K562 (cell line): Measurements from ENCODE around the gene BTF3L4. TPM values are rescaled to one million over a fixed set of nuclear protein-coding genes. Genes with fewer than 3 reads are reported as not detected.

Source experiments
- ATAC-seq: fragments of 200-7000 bp; cut with Tn5 transposase; 3 replicates; pipeline ENCODE4 v1.9.1; 2020; ENCODE audit warnings: moderate library complexity
- Bru-seq: library from RNA; stranded (reverse); fragments of 400-500 nt; gene quantifications from one replicate; lab custom pipeline; 2021; lab: Mats Ljungman, UMichigan
- BruChase-seq, 2 experiments: library from RNA; stranded (reverse); fragments of 400-500 nt; gene quantifications; one replicate each; lab custom pipeline; 2021; lab: Mats Ljungman, UMichigan
- BruUV-seq: library from RNA; stranded (reverse); fragments of 400-500 nt; replicated peaks from 2 replicates; lab custom pipeline; 2021; lab: Mats Ljungman, UMichigan
- CTCF ChIA-PET: fragments of 300-600 bp; formaldehyde crosslinking; extraction: SDS; loops from one replicate; lab custom pipeline; 2021; ENCODE audit warnings: low intra/inter-chr PET ratio; lab: Yijun Ruan, JAX
- POLR2A ChIA-PET: fragments of 300-600, 350-650 bp; sonication (Branson Sonifier 250); formaldehyde crosslinking; extraction: SDS; loops from one replicate; lab custom pipeline; 2021; ENCODE audit warnings: antibody characterized with exemption, inconsistent platforms; lab: Yijun Ruan, JAX
- DNase-seq, 4 experiments: peaks; one replicate each; pipeline versions ENCODE4 v3.0.0 to v3.0.0-alpha.2; 2011 to 2018; ENCODE audit warnings: low spot score in 3 of 4, mixed read lengths in 3 of 4; ENCODE audit errors: extremely low read depth in 1 of 4
- FAIRE-seq: peaks from 2 replicates; lab custom pipeline; 2011; peaks lifted over from hg19 to GRCh38; lab: Jason Lieb, UNC
- H2AFZ ChIP-seq: 2 replicates; pipeline ENCODE4 v1.6.0; 2011; ENCODE audit warnings: low read depth, low read length, control low read depth, inconsistent platforms
- H3K27ac ChIP-seq: fragments of 200-600 bp; 3 replicates; pipeline ENCODE4 v1.8.0; 2011; ENCODE audit warnings: low read depth, mild to moderate bottlenecking, control low read depth, inconsistent platforms, low read length, moderate library complexity, mixed read lengths; ENCODE audit errors: extremely low read depth
- H3K27me3 ChIP-seq, 2 experiments: fragments of 300-600 bp in 1 of 2; 2 replicates in 1 of 2; 3 replicates in 1 of 2; pipeline versions ENCODE4 v1.6.0 to v1.8.0; 2011; ENCODE audit warnings: inconsistent platforms in 2 of 2, low read length in 2 of 2, mild to moderate bottlenecking in 1 of 2, mixed read lengths in 1 of 2, moderate library complexity in 1 of 2; ENCODE audit not compliant: control insufficient read depth in 2 of 2, insufficient read depth in 2 of 2
- H3K36me3 ChIP-seq: fragments of 300-600 bp; 3 replicates; pipeline ENCODE4 v1.8.0; 2011; ENCODE audit warnings: mild to moderate bottlenecking, low read length, inconsistent platforms; ENCODE audit not compliant: control insufficient read depth, insufficient read depth
- H3K4me1 ChIP-seq, 2 experiments: fragments of 200-600 bp in 1 of 2; replicated peaks in 1 of 2; 2 replicates in 1 of 2; 3 replicates in 1 of 2; pipeline versions ENCODE4 v1.5.1 to v1.8.0; 2011; ENCODE audit warnings: inconsistent platforms in 2 of 2, low read length in 2 of 2, mild to moderate bottlenecking in 1 of 2, mixed read lengths in 1 of 2, moderate library complexity in 1 of 2; ENCODE audit not compliant: control insufficient read depth in 2 of 2, insufficient read depth in 2 of 2
- H3K4me2 ChIP-seq: 2 replicates; pipeline ENCODE4 v1.6.1; 2011; ENCODE audit warnings: low read length, control low read depth, inconsistent platforms, mixed read lengths; ENCODE audit not compliant: insufficient read depth
- H3K4me3 ChIP-seq: fragments of 200-600 bp; sonication (generic), shearing (Covaris generic); 2 replicates; pipeline ENCODE4 v1.5.1; 2016; ENCODE audit warnings: control low read depth, inconsistent platforms
- H3K79me2 ChIP-seq: fragments of 200-600 bp; 3 replicates; pipeline ENCODE4 v1.8.0; 2011; ENCODE audit warnings: low read length, inconsistent platforms; ENCODE audit not compliant: control insufficient read depth, insufficient read depth
- H3K9ac ChIP-seq, 2 experiments: 2 replicates each; pipeline versions ENCODE4 v1.6.0 to v1.6.1; 2011; ENCODE audit warnings: low read depth in 2 of 2, low read length in 2 of 2, control low read depth in 1 of 2, inconsistent platforms in 1 of 2, mild to moderate bottlenecking in 1 of 2, mixed read lengths in 1 of 2; ENCODE audit not compliant: insufficient read depth in 1 of 2
- H3K9me1 ChIP-seq: one replicate; pipeline ENCODE4 v1.6.0; 2011; ENCODE audit warnings: inconsistent platforms, mild to moderate bottlenecking, low read length, moderate library complexity; ENCODE audit not compliant: control insufficient read depth, insufficient read depth
- H3K9me3 ChIP-seq: replicated peaks from 2 replicates; pipeline ENCODE4 v1.5.1; 2011; ENCODE audit warnings: low read depth, low read length, inconsistent platforms; ENCODE audit not compliant: control insufficient read depth, insufficient read depth
- H4K20me1 ChIP-seq: replicated peaks from 2 replicates; pipeline ENCODE4 v1.6.1; 2011; ENCODE audit warnings: low read length, inconsistent platforms, mixed read lengths; ENCODE audit not compliant: control insufficient read depth, insufficient read depth
- ATF3 ChIP-seq, 2 experiments: fragments of 450-650 bp in 1 of 2; sonication (generic) in 1 of 2; formaldehyde crosslinking in 1 of 2; IDR thresholded peaks in 1 of 2; conservative IDR thresholded peaks in 1 of 2; 2 replicates each; pipeline versions ENCODE4 v1.6.1 to v1.8.1; 2016 to 2023; ENCODE audit warnings: mild to moderate bottlenecking in 2 of 2, moderate library complexity in 2 of 2, inconsistent platforms in 1 of 2, missing genetic modification reagents in 1 of 2
- EGR1 ChIP-seq: fragments of 450-650 bp; conservative IDR thresholded peaks from 2 replicates; pipeline ENCODE4 v1.6.1; 2017; ENCODE audit warnings: mild to moderate bottlenecking
- ELF4 ChIP-seq: fragments of 450-650 bp; formaldehyde crosslinking; IDR thresholded peaks from 2 replicates; pipeline ENCODE4 v1.4.0; 2022; ENCODE audit warnings: missing genetic modification characterization
- FIP1L1 ChIP-seq: fragments of 200-400 bp; formaldehyde crosslinking; IDR thresholded peaks from 2 replicates; pipeline ENCODE4 v1.6.1; 2018; ENCODE audit warnings: mild to moderate bottlenecking, low read depth, low read length; ENCODE audit not compliant: poor library complexity, severe bottlenecking
- HNRNPL ChIP-seq: fragments of 200-400 bp; formaldehyde crosslinking; IDR thresholded peaks from 2 replicates; pipeline ENCODE4 v1.6.1; 2017; ENCODE audit warnings: low read depth, mild to moderate bottlenecking, low read length
- PHB2 ChIP-seq: fragments of 450-650 bp; IDR thresholded peaks from 2 replicates; pipeline ENCODE4 v1.6.1; 2017; ENCODE audit warnings: low read depth
- SETDB1 ChIP-seq: IDR thresholded peaks from one replicate; pipeline ENCODE4 v1.6.1; 2012; ENCODE audit warnings: low read length, control low read depth, inconsistent platforms
- SMARCC2 ChIP-seq: fragments of 450-650 bp; IDR thresholded peaks from 2 replicates; pipeline ENCODE4 v1.6.1; 2017; ENCODE audit warnings: antibody characterized with exemption, moderate library complexity, mild to moderate bottlenecking, low read depth
- SP1 ChIP-seq: sonication (generic); formaldehyde crosslinking; IDR thresholded peaks from 2 replicates; pipeline ENCODE4 v1.8.1; 2022; ENCODE audit warnings: mild to moderate bottlenecking, missing genetic modification reagents
- STAT5A ChIP-seq: IDR thresholded peaks from 2 replicates; pipeline ENCODE4 v1.6.1; 2012; ENCODE audit warnings: low read length, inconsistent platforms, borderline replicate concordance
- ZBTB8A ChIP-seq: fragments of 450-650 bp; IDR thresholded peaks from 2 replicates; pipeline ENCODE4 v1.6.1; 2018; ENCODE audit warnings: mild to moderate bottlenecking, moderate library complexity; ENCODE audit not compliant: partially characterized antibody
- ZNF311 ChIP-seq: fragments of 250-450 bp; sonication (Bioruptor Pico); IDR thresholded peaks from 2 replicates; pipeline ENCODE4 v1.4.0; 2020; ENCODE audit warnings: mild to moderate bottlenecking, moderate library complexity
- WGBS: fragments of 100-300 bp; shearing (Covaris generic); methylation state at CpG from one replicate; pipeline ENCODE4 v1.1.6; 2016; ENCODE audit warnings: low coverage, mixed read lengths; ENCODE audit not compliant: insufficient coverage; ENCODE audit errors: missing lambda C conversion rate; 5-methylcytosine and 5-hydroxymethylcytosine counted together
- in situ Hi-C: fragments of 300-500 bp; cut with MboI; formaldehyde crosslinking; loops from 4 replicates; pipeline ENCODE4 v1.15.0; 2018; ENCODE audit warnings: inconsistent platforms, mixed read lengths
- intact Hi-C: fragments of 100-400 bp; cut with micrococcal nuclease; formaldehyde crosslinking; loops from 2 replicates; pipeline ENCODE4 v1.14.2; 2022
- long read RNA-seq, 3 experiments: library from polyadenylated mRNA in 2 of 3; library from RNA in 1 of 3; unstranded in 2 of 3; stranded (forward) in 1 of 3; transcript quantifications; one replicate each; pipeline ENCODE4 v2.0.0, GENCODE V29; 2019 to 2022
- polyA minus RNA-seq, 3 experiments: library from RNA; depleted of rRNA, polyadenylated mRNA; stranded (reverse); fragments of >200 nt; gene quantifications; 2 replicates each; pipeline ENCODE4 v1.2.3, GENCODE V29; 2011
- polyA plus RNA-seq, 8 experiments: library from polyadenylated mRNA; depleted of rRNA in 4 of 8; stranded (reverse) in 5 of 8; unstranded in 3 of 8; fragments of >200 nt; fragmentation: Nextera tagmentation in 2 of 8; fragmentation: Illumina TruSeq in 1 of 8; extraction: Ambion mirVana in 2 of 8; extraction: Trizol in 1 of 8; gene quantifications; 2 replicates each; pipeline versions ENCODE4 v1.2.1 to v1.2.3, GENCODE V29; 2011 to 2014; ENCODE audit warnings: inconsistent platforms in 1 of 8, missing spikeins in 1 of 8
- total RNA-seq, 7 experiments: library from RNA; depleted of rRNA in 6 of 7; stranded (reverse); fragments of >200 nt in 6 of 7; fragmentation: Illumina TruSeq in 2 of 7; extraction: Trizol in 2 of 7; gene quantifications; 2 replicates each; pipeline versions ENCODE4 v1.2.1 to v1.2.3, GENCODE V29; 2011 to 2021; ENCODE audit warnings: low replicate concordance in 1 of 7
- TF ChIP-seq, protein P1 (sequence below): fragments of 450-650 bp; formaldehyde crosslinking; IDR thresholded peaks from 2 replicates; pipeline ENCODE4 v1.4.0; 2020; ENCODE audit warnings: mild to moderate bottlenecking, moderate library complexity

The BTF3L4 gene
- total RNA-seq (2011; cell fraction: chromatin; rRNA removed; ENCODE audit: low replicate concordance), result 33.9 and 89.6 TPM in 2 replicates
- total RNA-seq (2011; cell fraction: nucleolus; rRNA removed), result 32.2 and 33.0 TPM in 2 replicates
- total RNA-seq (2011; cell fraction: nucleoplasm; rRNA removed), result 65.7 and 117 TPM in 2 replicates
- 36.3 and 40.1 TPM in 2 replicates for total RNA-seq (2014; rRNA removed)
- total RNA-seq (2014; rRNA removed; fragmentation: Illumina TruSeq; extraction: Trizol), result 102 and 114 TPM in 2 replicates
- total RNA-seq (2015; rRNA removed; fragmentation: Illumina TruSeq; extraction: Trizol), result 66.4 and 73.3 TPM in 2 replicates
- 54.4 and 54.9 TPM in 2 replicates for total RNA-seq (2021)
- polyA plus RNA-seq (2011; rRNA removed), result 64.1 and 78.0 TPM in 2 replicates
- polyA plus RNA-seq (2011; cell fraction: cytosol; rRNA removed), result 12.5 and 39.8 TPM in 2 replicates
- 11.6 and 25.7 TPM in 2 replicates for polyA plus RNA-seq (2011; cell fraction: nucleus; rRNA removed)
- 49.8 and 74.5 TPM in 2 replicates for polyA plus RNA-seq (2012)
- polyA plus RNA-seq (2014; fragmentation: Illumina TruSeq; extraction: Trizol), result 85.1 and 99.0 TPM in 2 replicates
- polyA plus RNA-seq (2014; fragmentation: Nextera tagmentation; extraction: Ambion mirVana), result 100 to 1,000 TPM in 1 of 2 experiments, 10 to 100 TPM in 1; 90.9 to 106 TPM
- 72.3 and 88.8 TPM in 2 replicates for polyA plus RNA-seq (2014; rRNA removed)
- 45.1 and 68.5 TPM in 2 replicates for polyA minus RNA-seq (2011; rRNA and poly(A)+ RNA removed)
- 31.9 and 32.6 TPM in 2 replicates for polyA minus RNA-seq (2011; cell fraction: cytosol; rRNA and poly(A)+ RNA removed)
- 19.0 and 31.0 TPM in 2 replicates for polyA minus RNA-seq (2011; cell fraction: nucleus; rRNA and poly(A)+ RNA removed)
- percentile 92 among the genes with signal in this experiment for Bru-seq, nascent RNA
- percentile 93 among the genes with signal in this experiment for BruChase-seq, experiment 1, labeled RNA remaining after a 2-hour chase
- BruChase-seq, experiment 2, labeled RNA remaining after a 6-hour chase, result percentile 92 among the genes with signal in this experiment
- long read RNA-seq, experiment 1, full-length matches to known transcripts, result 108 of 124 reads
- long read RNA-seq, experiment 1, partial matches to known transcripts, result 3 of 124 reads
- long read RNA-seq, experiment 1, other reads (novel, unspliced or antisense), result 13 of 124 reads
- long read RNA-seq, experiment 2, full-length matches to known transcripts, result 30 of 61 reads
- long read RNA-seq, experiment 2, partial matches to known transcripts, result 7 of 61 reads
- long read RNA-seq, experiment 2, other reads (novel, unspliced or antisense), result 24 of 61 reads
- long read RNA-seq, experiment 3, full-length matches to known transcripts, result 62 of 69 reads
- long read RNA-seq, experiment 3, partial matches to known transcripts, result 2 of 69 reads
- long read RNA-seq, experiment 3, other reads (novel, unspliced or antisense), result 5 of 69 reads

- peak within 1 kb of the TSS; percentile 93 to 94 for H3K9ac ChIP-seq
- FAIRE-seq (peak; percentile 79), ATAC-seq (peak; percentile 93), DNase-seq (peak; percentile 93 to 97 (median 95))
- H3K79me2 ChIP-seq, result peaks cover 80% of the 10 kb centered on the region
- no TSS peak for BruUV-seq
- no peaks in the 10 kb centered on the region for H3K9me3 ChIP-seq
- CTCF ChIA-PET, result no interaction called here
- H2AFZ ChIP-seq, result peak within 1 kb of the TSS; percentile 86
- H3K27ac ChIP-seq, result peak within 1 kb of the TSS; percentile 94
- peaks cover 46% of the 10 kb centered on the region for H3K36me3 ChIP-seq
- H3K27me3 ChIP-seq, result no peaks in the 10 kb centered on the region; a peak in 1 of 5 replicates
- peaks cover 5 to 16% of the 10 kb centered on the region in 2 experiments for H3K4me1 ChIP-seq
- in situ Hi-C loops, result no loop called here
- WGBS, result under 1% methylated on average over 46 of the region's 54 CpGs
- H3K4me2 ChIP-seq, result peak within 1 kb of the TSS; percentile 99
- POLR2A ChIA-PET, result interaction anchor here (0.6 to 3.8 kb wide), 17 partner anchors 8 to 1855 kb away, joined by 3 to 32 read pairs (median 4); no protein-coding TSS in a partner anchor
- H4K20me1 ChIP-seq, result no peaks in the 10 kb centered on the region
- no peaks in the 10 kb centered on the region for H3K9me1 ChIP-seq
- H3K4me3 ChIP-seq, result peak within 1 kb of the TSS; percentile 83
- intact Hi-C loops, result loop anchor here (5.0 kb wide), 1 partner anchor 496 kb away; the partner anchor contains the start of gene TUT4
- TF ChIP-seq STAT5A, result no peak; the same call in 1 of the 2 replicates
- no peak for TF ChIP-seq ATF3 (IDR thresholded peaks at IDR 0.05)
- TF ChIP-seq ATF3 (CRISPR knock-in tag; conservative IDR thresholded peaks at IDR 0.05), result no peak
- no peak for TF ChIP-seq FIP1L1
- no peak; the same call in 1 of the 2 replicates for TF ChIP-seq PHB2
- no peak for TF ChIP-seq ZNF311 (CRISPR knock-in tag)
- TF ChIP-seq SMARCC2, result no peak
- TF ChIP-seq, protein P1, sequence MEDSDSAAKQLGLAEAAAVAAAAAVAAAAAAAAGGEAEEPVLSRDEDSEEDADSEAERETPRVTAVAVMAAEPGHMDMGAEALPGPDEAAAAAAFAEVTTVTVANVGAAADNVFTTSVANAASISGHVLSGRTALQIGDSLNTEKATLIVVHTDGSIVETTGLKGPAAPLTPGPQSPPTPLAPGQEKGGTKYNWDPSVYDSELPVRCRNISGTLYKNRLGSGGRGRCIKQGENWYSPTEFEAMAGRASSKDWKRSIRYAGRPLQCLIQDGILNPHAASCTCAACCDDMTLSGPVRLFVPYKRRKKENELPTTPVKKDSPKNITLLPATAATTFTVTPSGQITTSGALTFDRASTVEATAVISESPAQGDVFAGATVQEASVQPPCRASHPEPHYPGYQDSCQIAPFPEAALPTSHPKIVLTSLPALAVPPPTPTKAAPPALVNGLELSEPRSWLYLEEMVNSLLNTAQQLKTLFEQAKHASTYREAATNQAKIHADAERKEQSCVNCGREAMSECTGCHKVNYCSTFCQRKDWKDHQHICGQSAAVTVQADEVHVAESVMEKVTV, result no peak
- TF ChIP-seq ELF4 (CRISPR knock-in tag), result no peak
- TF ChIP-seq ZBTB8A, result no peak
- no peak for TF ChIP-seq SETDB1
- no peak; the same call in 1 of the 2 replicates for TF ChIP-seq SP1 (CRISPR knock-in tag)
- TF ChIP-seq EGR1, result peak; percentile 99
- TF ChIP-seq HNRNPL, result no peak
These were observed at the start of gene BTF3L4 for GRCh38 chr1:52056163-52056936. TSS of gene BTF3L4 (plus strand) at chr1:52056295. CDS start at chr1:52059848, 3,553 bp downstream.
